ENCODE data around the gene GLDN. TPM values are rescaled to one million over a fixed set of nuclear protein-coding genes. Genes with fewer than 3 reads are reported as not detected.

Gene GLDN
- total RNA-seq, 4 donors from 2014 or later: 0.77 to 11.8 (median 3.7) TPM

DNA sequence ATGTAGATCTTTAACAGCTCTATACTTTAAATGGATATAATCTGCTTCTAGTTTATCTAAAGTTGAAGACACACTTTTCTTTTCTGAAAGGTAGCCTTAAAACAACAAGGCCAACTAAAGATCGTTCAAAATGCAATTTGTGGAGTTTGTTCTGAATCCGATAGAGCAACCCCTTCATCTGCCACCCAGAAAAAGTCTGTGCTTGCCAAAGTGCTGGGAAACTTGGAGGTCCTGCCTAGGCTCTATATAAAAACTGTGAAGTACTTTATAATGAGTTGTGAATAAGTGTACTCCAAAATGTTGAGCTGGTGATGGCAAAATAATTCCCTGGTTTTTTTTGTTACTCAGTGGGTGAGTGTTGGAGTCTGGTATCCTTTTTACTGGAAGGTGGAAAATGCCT is 12.5 kb downstream of the GLDN start:
- no peak for TF ChIP-seq POLR2A (IDR thresholded peaks at IDR 0.05)
- TF ChIP-seq CTCF (IDR thresholded peaks at IDR 0.05): no peak
- intact Hi-C loops (cut with DNase I; ENCODE audit: low total_unique reads): no loop called here

GRCh38 chr15:51355096-51355495 is 13.6 kb downstream of the GLDN start:
- intact Hi-C loops (cut with DNase I; ENCODE audit: low total_unique reads): no loop called here

More for the DNA sequence above, 12.5 kb downstream of the GLDN start:
- Histone ChIP-seq H3K9me3 (no peaks in the 10 kb centered on the region), H3K27ac (no peak overlapping the region), H3K27me3 (no peaks in the 10 kb centered on the region), H3K36me3 (no peaks in the 10 kb centered on the region), H3K4me3 (no peak overlapping the region), H3K4me1 (no peaks in the 10 kb centered on the region)
- DNase-seq: no peak

DNA sequence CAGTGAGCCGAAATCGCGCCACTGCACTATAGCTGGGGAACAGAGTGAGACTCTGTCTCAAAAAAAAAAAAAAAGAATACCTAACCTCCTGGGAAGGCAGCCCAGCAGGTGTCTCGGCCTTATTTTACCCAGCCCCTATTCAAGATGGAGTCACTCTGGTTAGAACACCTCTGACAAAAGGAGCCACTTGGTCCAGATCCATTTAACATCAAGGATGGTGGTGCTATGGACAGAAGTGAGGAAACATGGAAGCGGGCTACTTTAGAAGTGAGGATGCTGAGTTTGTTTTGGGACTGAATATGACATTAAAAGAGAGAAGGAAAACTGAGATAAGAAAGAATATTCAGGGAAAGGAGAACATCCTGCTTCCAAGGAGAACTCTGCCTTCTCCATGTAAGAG is 14.7 kb downstream of the GLDN start:
- Histone ChIP-seq H3K27me3 (no peaks in the 10 kb centered on the region), H3K36me3 (no peaks in the 10 kb centered on the region), H3K4me3 (no peak overlapping the region), H3K9me3 (no peaks in the 10 kb centered on the region), H3K27ac (no peak overlapping the region), H3K4me1 (no peaks in the 10 kb centered on the region)
- TF ChIP-seq CTCF (IDR thresholded peaks at IDR 0.05) (no peak), POLR2A (IDR thresholded peaks at IDR 0.05) (no peak)
- intact Hi-C loops (cut with DNase I; ENCODE audit: low total_unique reads): no loop called here
- DNase-seq: no peak

More at GRCh38 chr15:51355096-51355495, 13.6 kb downstream of the GLDN start:
- no peak for TF ChIP-seq POLR2A (IDR thresholded peaks at IDR 0.05)
- TF ChIP-seq CTCF (IDR thresholded peaks at IDR 0.05): no peak
- no peak overlapping the region for H3K4me3 ChIP-seq
- no peak for DNase-seq
- H3K9me3 ChIP-seq: no peaks in the 10 kb centered on the region
- no peaks in the 10 kb centered on the region for H3K4me1 ChIP-seq
- H3K27ac ChIP-seq: no peak overlapping the region
- no peaks in the 10 kb centered on the region for H3K27me3 ChIP-seq
- no peaks in the 10 kb centered on the region for H3K36me3 ChIP-seq

DNA sequence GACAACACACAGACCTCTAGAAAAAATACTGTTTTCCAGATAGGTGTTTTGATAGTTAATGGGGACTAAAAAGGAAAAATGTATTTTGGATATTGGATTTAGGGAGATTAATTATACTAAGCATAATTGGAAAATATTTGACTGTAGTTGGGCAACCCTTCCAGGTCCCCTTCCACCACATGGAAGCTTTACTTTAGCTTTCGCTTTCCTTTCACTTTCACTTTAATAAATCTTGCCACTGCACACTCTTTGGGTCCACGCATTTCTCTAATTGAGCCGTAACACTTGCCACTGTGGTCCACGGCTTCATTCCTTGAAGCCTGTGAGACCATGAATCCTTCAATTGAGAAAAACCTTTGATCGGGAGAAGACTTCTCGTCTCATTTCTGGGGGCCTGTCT is 15.5 kb downstream of the GLDN start:
- H3K4me1 ChIP-seq: no peaks in the 10 kb centered on the region
- TF ChIP-seq CTCF (IDR thresholded peaks at IDR 0.05) (no peak), POLR2A (IDR thresholded peaks at IDR 0.05) (no peak)

DNA sequence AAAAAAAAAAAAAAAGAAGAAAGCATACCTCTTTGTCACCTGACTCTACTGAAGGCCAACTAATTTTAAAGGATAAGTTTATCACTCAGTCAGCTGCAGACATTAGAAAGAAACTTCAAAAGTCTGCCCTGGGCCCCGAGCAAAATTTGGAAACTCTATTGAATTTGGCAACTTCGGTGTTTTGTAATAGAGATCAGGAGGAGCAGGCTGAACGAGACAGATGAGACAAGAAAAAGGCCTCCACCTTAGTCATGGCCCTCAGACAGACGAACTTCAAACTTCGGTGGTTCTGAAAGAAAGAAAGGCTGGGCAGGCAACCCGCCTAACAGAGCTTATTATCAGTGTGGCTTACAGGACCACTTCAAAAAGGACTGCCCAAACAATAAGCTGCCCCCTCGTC is 18.5 kb downstream of the GLDN start:
- H3K27me3 ChIP-seq: no peaks in the 10 kb centered on the region
- DNase-seq: no peak
- H3K4me3 ChIP-seq: no peak overlapping the region
- no peaks in the 10 kb centered on the region for H3K36me3 ChIP-seq
- H3K27ac ChIP-seq: no peak overlapping the region
- H3K9me3 ChIP-seq: no peaks in the 10 kb centered on the region
- TF ChIP-seq CTCF (IDR thresholded peaks at IDR 0.05) (no peak), POLR2A (IDR thresholded peaks at IDR 0.05) (no peak)
- H3K4me1 ChIP-seq: no peaks in the 10 kb centered on the region
- intact Hi-C loops (cut with DNase I; ENCODE audit: low total_unique reads): no loop called here

More for the DNA sequence above, 15.5 kb downstream of the GLDN start:
- Histone ChIP-seq H3K9me3 (no peaks in the 10 kb centered on the region), H3K27me3 (no peaks in the 10 kb centered on the region), H3K36me3 (no peaks in the 10 kb centered on the region), H3K4me3 (no peak overlapping the region), H3K27ac (no peak overlapping the region)
- no peak for DNase-seq
- intact Hi-C loops (cut with DNase I; ENCODE audit: low total_unique reads): no loop called here
